HepG2 (cell line): ENCODE measurements around the gene HPS3. TPM values are rescaled to one million over a fixed set of nuclear protein-coding genes. Genes with fewer than 3 reads are reported as not detected.

ENCODE experiments used
- ATAC-seq: fragments of 200-7000 bp; cut with Tn5 transposase; 3 replicates; pipeline ENCODE4 v1.9.1; 2020; ENCODE audit warnings: mild to moderate bottlenecking, moderate library complexity
- BruUV-seq: library from RNA; stranded (reverse); fragments of 400-500 nt; replicated peaks from 2 replicates; lab custom pipeline; 2021; lab: Mats Ljungman, UMichigan
- CTCF ChIA-PET: fragments of 300-600 bp; formaldehyde crosslinking; extraction: SDS; loops from one replicate; lab custom pipeline; 2021; ENCODE audit warnings: low total read pairs, inconsistent platforms, low intra/inter-chr PET ratio; lab: Yijun Ruan, JAX
- POLR2A ChIA-PET: fragments of 350-600 bp; sonication (Branson Sonifier 250); formaldehyde crosslinking; loops from one replicate; lab custom pipeline; 2020; ENCODE audit warnings: antibody characterized with exemption, inconsistent platforms; lab: Yijun Ruan, JAX
- DNase-seq: peaks from one replicate; pipeline ENCODE4 v3.0.0-alpha.2; 2015; ENCODE audit warnings: low spot score
- FAIRE-seq: peaks from 3 replicates; lab custom pipeline; 2011; peaks lifted over from hg19 to GRCh38; lab: Jason Lieb, UNC
- H2AFZ ChIP-seq: one replicate; pipeline ENCODE4 v1.6.1; 2011; ENCODE audit warnings: low read length, inconsistent platforms
- H3K27ac ChIP-seq: fragments of 300-600 bp; 3 replicates; pipeline ENCODE4 v1.8.0; 2011; ENCODE audit warnings: mixed run types, mild to moderate bottlenecking, mixed read lengths, low read length, inconsistent platforms; ENCODE audit not compliant: insufficient read depth; ENCODE audit errors: extremely low read length
- H3K27me3 ChIP-seq, 2 experiments: fragments of 200-600 bp in 1 of 2; 2 replicates in 1 of 2; 3 replicates in 1 of 2; pipeline versions ENCODE4 v1.6.0 to v1.8.0; 2011; ENCODE audit warnings: low read length in 2 of 2, mild to moderate bottlenecking in 2 of 2, moderate library complexity in 2 of 2, inconsistent platforms in 1 of 2; ENCODE audit not compliant: insufficient read depth in 2 of 2, control insufficient read depth in 1 of 2
- H3K36me3 ChIP-seq, 2 experiments: fragments of 200-600 bp in 1 of 2; replicated peaks in 1 of 2; 2 replicates in 1 of 2; 3 replicates in 1 of 2; pipeline versions ENCODE4 v1.5.1 to v1.8.0; 2011; ENCODE audit warnings: low read length in 2 of 2, inconsistent platforms in 1 of 2; ENCODE audit not compliant: insufficient read depth in 2 of 2, control insufficient read depth in 1 of 2
- H3K4me1 ChIP-seq: 2 replicates; pipeline ENCODE4 v1.5.1; 2012; ENCODE audit warnings: low read length, inconsistent platforms; ENCODE audit not compliant: insufficient read depth
- H3K4me2 ChIP-seq: 2 replicates; pipeline ENCODE4 v1.6.0; 2011; ENCODE audit warnings: low read depth, low read length, inconsistent platforms
- H3K4me3 ChIP-seq, 3 experiments: fragments of 200-600 bp in 1 of 3; sonication (generic), shearing (Covaris generic) in 1 of 3; replicated peaks in 1 of 3; 2 replicates each; pipeline ENCODE4 v1.5.1; 2011 to 2016; ENCODE audit warnings: low read length in 3 of 3, inconsistent platforms in 2 of 3, low read depth in 2 of 3, mild to moderate bottlenecking in 2 of 3, control low read depth in 1 of 3, mixed read lengths in 1 of 3; ENCODE audit not compliant: insufficient read depth in 1 of 3
- H3K79me2 ChIP-seq: one replicate; pipeline ENCODE4 v1.6.1; 2011; ENCODE audit warnings: low read length, inconsistent platforms; ENCODE audit not compliant: insufficient read depth
- H3K9ac ChIP-seq: 2 replicates; pipeline ENCODE4 v1.6.0; 2011; ENCODE audit warnings: mild to moderate bottlenecking, low read depth, low read length, inconsistent platforms; ENCODE audit not compliant: insufficient read depth
- H3K9me3 ChIP-seq: 2 replicates; pipeline ENCODE4 v1.5.1; 2012; ENCODE audit warnings: mild to moderate bottlenecking, low read length
- H4K20me1 ChIP-seq: 2 replicates; pipeline ENCODE4 v1.6.0; 2011; ENCODE audit warnings: inconsistent platforms, mild to moderate bottlenecking, low read length, moderate library complexity; ENCODE audit not compliant: insufficient read depth
- ELF4 ChIP-seq: sonication (generic); formaldehyde crosslinking; IDR thresholded peaks from 2 replicates; pipeline ENCODE4 v1.5.0; 2020; ENCODE audit warnings: missing genetic modification reagents, mild to moderate bottlenecking, moderate library complexity, borderline replicate concordance
- GLMP ChIP-seq: sonication (generic); formaldehyde crosslinking; IDR thresholded peaks from 2 replicates; pipeline ENCODE4 v1.9.0; 2021; ENCODE audit warnings: missing genetic modification reagents, mild to moderate bottlenecking, borderline replicate concordance
- HNF4A ChIP-seq: sonication (generic); formaldehyde crosslinking; IDR thresholded peaks from 2 replicates; pipeline ENCODE4 v1.4.0; 2020; ENCODE audit warnings: missing genetic modification reagents
- HNRNPUL1 ChIP-seq: fragments of 200-400 bp; formaldehyde crosslinking; IDR thresholded peaks from 2 replicates; pipeline ENCODE4 v1.6.1; 2017; ENCODE audit warnings: low read depth, mild to moderate bottlenecking, low read length, moderate library complexity
- IRF1 ChIP-seq: sonication (generic); formaldehyde crosslinking; IDR thresholded peaks from 2 replicates; pipeline ENCODE4 v1.4.0; 2020; ENCODE audit warnings: low read depth, mild to moderate bottlenecking, missing genetic modification reagents
- KDM1A ChIP-seq: IDR thresholded peaks from 2 replicates; pipeline ENCODE4 v1.6.1; 2016; ENCODE audit warnings: missing compliant biosample characterization
- KDM5A ChIP-seq: fragments of 200-600 bp; sonication (generic); IDR thresholded peaks from 2 replicates; pipeline ENCODE4 v1.7.0; 2018; ENCODE audit warnings: antibody characterized with exemption, mild to moderate bottlenecking, low read length, borderline replicate concordance
- MAX ChIP-seq: IDR thresholded peaks from 2 replicates; pipeline ENCODE4 v1.6.1; 2012; ENCODE audit warnings: inconsistent platforms
- MAZ ChIP-seq, 2 experiments: sonication (generic) in 1 of 2; formaldehyde crosslinking in 1 of 2; IDR thresholded peaks; 2 replicates each; pipeline versions ENCODE4 v1.5.0 to v1.6.1; 2012 to 2020; ENCODE audit warnings: low read depth in 2 of 2, mild to moderate bottlenecking in 2 of 2, borderline replicate concordance in 1 of 2, improper control_type of control experiment in 1 of 2, low read length in 1 of 2, missing genetic modification reagents in 1 of 2, moderate library complexity in 1 of 2
- NFIC ChIP-seq: IDR thresholded peaks from 2 replicates; pipeline ENCODE4 v1.6.1; 2012; ENCODE audit warnings: mild to moderate bottlenecking, low read length, inconsistent platforms
- ZBTB37 ChIP-seq: sonication (generic); formaldehyde crosslinking; IDR thresholded peaks from 2 replicates; pipeline ENCODE4 v1.4.0; 2020; ENCODE audit warnings: mild to moderate bottlenecking, missing genetic modification reagents
- ZMYM4 ChIP-seq: sonication (generic); formaldehyde crosslinking; IDR thresholded peaks from 2 replicates; pipeline ENCODE4 v1.8.1; 2023; ENCODE audit warnings: mild to moderate bottlenecking, missing genetic modification reagents
- ZNF460 ChIP-seq: sonication (generic); formaldehyde crosslinking; IDR thresholded peaks from 2 replicates; pipeline ENCODE4 v1.5.1; 2020; ENCODE audit warnings: missing genetic modification reagents, mild to moderate bottlenecking, borderline replicate concordance
- ZNF709 ChIP-seq: sonication (generic); formaldehyde crosslinking; IDR thresholded peaks from 2 replicates; pipeline ENCODE4 v1.5.0; 2020; ENCODE audit warnings: mild to moderate bottlenecking, missing genetic modification reagents
- ZSCAN12 ChIP-seq: sonication (generic); formaldehyde crosslinking; IDR thresholded peaks from 2 replicates; pipeline ENCODE4 v1.9.0; 2021; ENCODE audit warnings: mild to moderate bottlenecking, missing genetic modification reagents
- WGBS: methylation state at CpG from one replicate; pipeline ENCODE4 v1.1.6; 2017; ENCODE audit warnings: low lambda C conversion rate; 5-methylcytosine and 5-hydroxymethylcytosine counted together
- in situ Hi-C: cut with HindIII; loops from 2 replicates; pipeline ENCODE4 v1.10.0; 2017; ENCODE audit warnings: low pct_unique_long_range_greater_than_20kb; ENCODE audit not compliant: extremely low pct_ligation_motif_present
- intact Hi-C: fragments of 100-400 bp; cut with micrococcal nuclease; formaldehyde crosslinking; loops from one replicate; pipeline ENCODE4 v1.10.0; 2022; ENCODE audit not compliant: unreplicated experiment
- polyA plus RNA-seq, 8 experiments: library from polyadenylated mRNA; depleted of rRNA in 3 of 8; stranded (reverse) in 7 of 8; unstranded in 1 of 8; fragments of >200 nt; fragmentation: Illumina TruSeq in 4 of 8; extraction: Trizol in 4 of 8; gene quantifications; 2 replicates each; pipeline versions ENCODE4 v1.2.1 to v1.2.3, GENCODE V29; 2011 to 2016; ENCODE audit warnings: low read depth in 4 of 8, missing spikeins in 1 of 8, mixed read lengths in 1 of 8; ENCODE audit not compliant: insufficient read depth in 1 of 8
- total RNA-seq, 5 experiments: library from RNA; depleted of rRNA; stranded (reverse); fragments of >200 nt; fragmentation: Illumina TruSeq; extraction: Trizol; gene quantifications; 2 replicates each; pipeline ENCODE4 v1.2.3, GENCODE V29; 2016; ENCODE audit warnings: low read depth in 1 of 5

HPS3 gene
- total and polyA plus RNA-seq, 2 of the 13 experiments (the other 11 are each of a cell fraction or from before 2014, with no cell fraction given): 9.5 to 18.9 TPM

GRCh38 chr3:149134575-149134974, 5.1 kb downstream of the HPS3 start:
- peaks cover 40% of the 10 kb centered on the region for H3K4me1 ChIP-seq
- H3K4me3 ChIP-seq: no peak overlapping the region
- ChIA-PET CTCF (no interaction called here), POLR2A (no interaction called here)
- H4K20me1 ChIP-seq: no peaks in the 10 kb centered on the region; the same call in 1 of the 2 replicates
- TF ChIP-seq ZMYM4 (CRISPR knock-in tag) (0 out of 2 replicates have a peak, but pooled peaks have one; percentile 12), HNF4A (CRISPR knock-in tag) (0 out of 2 replicates have a peak, but pooled peaks have one; percentile 7), ZSCAN12 (CRISPR knock-in tag) (no peak)
- H3K27me3 ChIP-seq: no peaks in the 10 kb centered on the region; a peak in 1 of 5 replicates
- intact Hi-C loops (loop anchor here (5.0 kb wide), 1 partner anchor 73 kb away; no protein-coding TSS in a partner anchor), in situ Hi-C loops (no loop called here)
- H3K27ac ChIP-seq: no peak overlapping the region
- H3K9ac ChIP-seq: no peak overlapping the region
- BruUV-seq: no TSS peak
- H3K4me2 ChIP-seq: no peak overlapping the region
- peaks cover 14% of the 10 kb centered on the region for H3K79me2 ChIP-seq
- ATAC-seq (no peak), FAIRE-seq (no peak), DNase-seq (no peak)
- no peaks in the 10 kb centered on the region for H3K36me3 ChIP-seq
- H3K9me3 ChIP-seq: no peaks in the 10 kb centered on the region
- H2AFZ ChIP-seq: no peak overlapping the region
- WGBS: 71% methylated on average over 1 of the region's 3 CpGs

GRCh38 chr3:149142682-149143081, 13.2 kb downstream of the HPS3 start:
- FAIRE-seq (no peak), DNase-seq (no peak), ATAC-seq (no peak)
- ChIA-PET CTCF (no interaction called here), POLR2A (no interaction called here)
- WGBS: 97% methylated on average over 4 of the region's 4 CpGs
- no TSS peak for BruUV-seq
- no peaks in the 10 kb centered on the region for H3K27me3 ChIP-seq
- H3K4me1 ChIP-seq: no peaks in the 10 kb centered on the region
- intact Hi-C loops: no loop called here
- in situ Hi-C loops: no loop called here
- no peak overlapping the region for H3K9ac ChIP-seq
- no peak overlapping the region for H2AFZ ChIP-seq
- no peak overlapping the region for H3K4me3 ChIP-seq
- peaks cover 3 to 6% of the 10 kb centered on the region in 2 experiments; a peak in 4 of 5 replicates for H3K36me3 ChIP-seq
- no peaks in the 10 kb centered on the region for H3K79me2 ChIP-seq
- no peaks in the 10 kb centered on the region for H4K20me1 ChIP-seq
- H3K27ac ChIP-seq: no peak overlapping the region
- no peak overlapping the region for H3K4me2 ChIP-seq
- TF ChIP-seq ELF4 (CRISPR knock-in tag): no peak
- no peak for TF ChIP-seq IRF1 (CRISPR knock-in tag)
- no peak for TF ChIP-seq GLMP (CRISPR knock-in tag)
- TF ChIP-seq MAZ (IDR thresholded peaks at IDR 0.05; ENCODE audit: borderline replicate concordance, low read depth, low read length): no peak
- TF ChIP-seq MAZ (CRISPR knock-in tag; IDR thresholded peaks at IDR 0.05; ENCODE audit: low read depth): no peak
- TF ChIP-seq KDM1A (CRISPR knock-in tag): no peak
- no peak for TF ChIP-seq NFIC
- TF ChIP-seq KDM5A: no peak
- no peak for TF ChIP-seq ZNF709 (CRISPR knock-in tag)
- TF ChIP-seq HNRNPUL1: no peak
- TF ChIP-seq ZBTB37 (CRISPR knock-in tag): no peak
- no peak for TF ChIP-seq MAX
- no peak for TF ChIP-seq ZNF460 (CRISPR knock-in tag)
- H3K9me3 ChIP-seq: no peaks in the 10 kb centered on the region
